Measurements from ENCODE around the gene LRRK2.

DNA sequence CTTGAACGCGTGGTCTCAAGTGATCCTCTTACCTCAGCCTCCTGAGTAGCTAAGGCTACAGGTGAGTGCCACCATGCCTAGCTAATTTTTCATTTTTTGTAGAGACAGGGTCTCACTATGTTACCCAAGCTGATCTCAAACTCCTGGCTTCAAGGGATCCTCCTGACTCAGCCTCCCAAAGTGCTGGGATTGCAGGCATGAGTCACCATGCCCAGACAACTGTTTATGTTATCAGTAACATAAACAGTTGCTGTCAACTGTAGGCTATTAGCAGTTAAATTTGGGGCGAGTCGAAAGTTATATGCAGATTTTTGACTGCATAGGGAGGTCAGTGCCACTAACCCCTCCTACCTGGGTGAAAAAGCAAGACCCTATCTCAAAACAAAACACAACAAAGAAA lies 26.2 kb upstream of the LRRK2 start:
- no peak for TF ChIP-seq ZNF331 (CRISPR knock-in tag; IDR thresholded peaks at IDR 0.05; ENCODE audit: low read depth)
- no peak for TF ChIP-seq EZH2 (IDR thresholded peaks at IDR 0.05; ENCODE audit: low read depth, unreplicated experiment)
- TF ChIP-seq, protein P1, sequence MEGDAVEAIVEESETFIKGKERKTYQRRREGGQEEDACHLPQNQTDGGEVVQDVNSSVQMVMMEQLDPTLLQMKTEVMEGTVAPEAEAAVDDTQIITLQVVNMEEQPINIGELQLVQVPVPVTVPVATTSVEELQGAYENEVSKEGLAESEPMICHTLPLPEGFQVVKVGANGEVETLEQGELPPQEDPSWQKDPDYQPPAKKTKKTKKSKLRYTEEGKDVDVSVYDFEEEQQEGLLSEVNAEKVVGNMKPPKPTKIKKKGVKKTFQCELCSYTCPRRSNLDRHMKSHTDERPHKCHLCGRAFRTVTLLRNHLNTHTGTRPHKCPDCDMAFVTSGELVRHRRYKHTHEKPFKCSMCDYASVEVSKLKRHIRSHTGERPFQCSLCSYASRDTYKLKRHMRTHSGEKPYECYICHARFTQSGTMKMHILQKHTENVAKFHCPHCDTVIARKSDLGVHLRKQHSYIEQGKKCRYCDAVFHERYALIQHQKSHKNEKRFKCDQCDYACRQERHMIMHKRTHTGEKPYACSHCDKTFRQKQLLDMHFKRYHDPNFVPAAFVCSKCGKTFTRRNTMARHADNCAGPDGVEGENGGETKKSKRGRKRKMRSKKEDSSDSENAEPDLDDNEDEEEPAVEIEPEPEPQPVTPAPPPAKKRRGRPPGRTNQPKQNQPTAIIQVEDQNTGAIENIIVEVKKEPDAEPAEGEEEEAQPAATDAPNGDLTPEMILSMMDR (conservative IDR thresholded peaks at IDR 0.05; ENCODE audit: low read depth in 2 of 2) = no peak
- no peak for TF ChIP-seq NANOG (IDR thresholded peaks at IDR 0.05; ENCODE audit: borderline replicate concordance)
- TF ChIP-seq POLR2AphosphoS5 (IDR thresholded peaks at IDR 0.05; ENCODE audit: low read depth) = no peak

Measured in GM23338 (cell line).